Stimulated activated CD8-positive, alpha-beta memory T cell treated with anti-CD3 and anti-CD28 coated beads, Interleukin-4, amount 100 ng/mL, for 24 hours (primary cell): Measurements from ENCODE around the gene MEIKIN.

Experiments
- DNase-seq: peaks from one replicate; pipeline ENCODE4 v3.0.0-alpha.2; 2020; ENCODE audit warnings: low read depth

Gene MEIKIN

GRCh38 chr5:131973089-131973712 lies 27.7 kb upstream of the MEIKIN start:
- no peak for DNase-seq

GRCh38 chr5:131968396-131968954 lies 23.0 kb upstream of the MEIKIN start:
- no peak for DNase-seq

GRCh38 chr5:131966551-131966950 lies 21.1 kb upstream of the MEIKIN start:
- DNase-seq, result no peak

GRCh38 chr5:131965826-131966415 lies 20.5 kb upstream of the MEIKIN start:
- DNase-seq, result no peak

- no peak for DNase-seq
These were observed 14.4 kb upstream of the MEIKIN start for GRCh38 chr5:131959906-131960305.

- no peak for DNase-seq
These were observed 13.7 kb upstream of the MEIKIN start for GRCh38 chr5:131959136-131959535.

- no peak for DNase-seq
These were observed 12.4 kb upstream of the MEIKIN start for GRCh38 chr5:131957721-131958441.

- no peak for DNase-seq
These were observed 8.5 kb upstream of the MEIKIN start for GRCh38 chr5:131953969-131954368.

- no peak for DNase-seq
These were observed 6.9 kb upstream of the MEIKIN start for GRCh38 chr5:131952301-131952857.

GRCh38 chr5:131950706-131951105 lies 5.2 kb upstream of the MEIKIN start:
- DNase-seq, result no peak

- no peak for DNase-seq
These were observed 2.0 kb upstream of the MEIKIN start for GRCh38 chr5:131947445-131947844.

GRCh38 chr5:131944702-131945550 lies 537 bp downstream of the MEIKIN start:
- no peak for DNase-seq

- no peak for DNase-seq
These were observed 1.5 kb downstream of the MEIKIN start for GRCh38 chr5:131943916-131944315.

- no peak for DNase-seq
These were observed 3.4 kb downstream of the MEIKIN start for GRCh38 chr5:131942016-131942415.

GRCh38 chr5:131939690-131940345 lies 5.6 kb downstream of the MEIKIN start:
- DNase-seq, result no peak

GRCh38 chr5:131932235-131932634 lies 13.2 kb downstream of the MEIKIN start:
- DNase-seq, result no peak

- no peak for DNase-seq
These were observed 16.5 kb downstream of the MEIKIN start for GRCh38 chr5:131928957-131929356.

- DNase-seq, result no peak
These were observed 19.3 kb downstream of the MEIKIN start for GRCh38 chr5:131926168-131926567.

GRCh38 chr5:131916481-131916880 lies 29.0 kb downstream of the MEIKIN start:
- DNase-seq, result no peak

- no peak for DNase-seq
These were observed 31.0 kb downstream of the MEIKIN start for GRCh38 chr5:131914472-131914871.

GRCh38 chr5:131913603-131914002 lies 31.9 kb downstream of the MEIKIN start:
- DNase-seq, result no peak
